GM19351 (cell line): ENCODE measurements around the gene BMP5.

ENCODE experiments used
- ATAC-seq: cut with Tn5 transposase; IDR thresholded peaks from one replicate; pipeline ENCODE4 v1.9.1; 2021; ENCODE audit warnings: mild to moderate bottlenecking, moderate library complexity; ENCODE audit not compliant: unreplicated experiment

The BMP5 gene

DNA sequence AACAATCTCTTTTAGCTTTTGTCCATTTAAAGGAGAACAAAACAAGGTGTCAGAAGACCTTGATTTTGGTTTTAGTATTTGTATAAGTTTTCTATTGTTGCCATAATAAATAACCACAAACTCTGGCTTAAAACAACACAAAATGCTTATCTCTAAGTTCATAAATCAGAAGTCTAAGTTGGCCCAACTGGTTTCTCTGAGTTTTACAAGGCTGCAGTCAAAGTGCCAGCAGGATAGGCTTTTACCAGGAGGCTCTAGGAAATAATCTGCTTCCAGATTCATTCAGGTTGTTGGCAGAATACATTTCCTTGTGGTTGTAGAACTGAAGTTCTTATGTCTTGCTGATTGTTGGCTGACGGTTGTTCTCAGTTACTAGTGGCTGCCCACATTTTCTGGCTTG, 149.2 kb downstream of the BMP5 start:
- no peak for ATAC-seq

DNA sequence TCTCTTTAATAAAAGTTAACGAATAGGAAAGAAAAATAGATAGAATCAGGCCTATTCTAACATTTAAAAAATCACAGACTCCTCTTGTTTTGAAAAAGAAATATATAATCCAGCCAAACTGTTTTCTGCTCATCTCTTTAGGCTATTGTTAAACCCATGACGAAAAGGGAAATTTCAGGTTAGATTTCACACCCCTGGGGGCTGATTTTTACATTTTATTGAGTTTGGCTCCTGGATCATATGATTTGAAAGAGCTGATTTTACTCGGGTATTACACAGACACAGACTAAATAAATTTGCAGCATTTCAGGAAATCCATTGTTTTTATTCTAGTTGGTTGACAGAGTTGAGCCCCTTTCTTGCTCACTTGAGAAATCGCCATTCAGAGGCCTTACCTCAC, 160.6 kb downstream of the BMP5 start:
- ATAC-seq: no peak

DNA sequence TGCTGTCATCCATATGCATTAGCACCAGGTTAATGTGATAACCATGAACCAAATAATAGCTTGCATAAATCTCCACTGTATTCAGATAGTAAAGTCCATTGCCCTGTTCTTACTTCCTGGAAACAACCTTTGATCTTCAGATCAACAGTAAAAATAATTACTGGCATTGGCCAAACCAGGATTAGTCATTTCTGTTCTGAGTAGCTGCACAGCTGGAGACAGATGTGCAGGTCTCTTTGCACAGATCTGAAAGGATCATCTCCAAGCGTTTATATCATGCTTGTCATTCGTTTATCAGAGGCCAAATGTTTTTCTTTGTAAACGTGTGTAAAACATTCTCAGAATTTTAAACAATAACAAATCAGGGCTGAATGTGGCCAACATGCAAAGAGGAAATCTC, 162.0 kb downstream of the BMP5 start:
- no peak for ATAC-seq

DNA sequence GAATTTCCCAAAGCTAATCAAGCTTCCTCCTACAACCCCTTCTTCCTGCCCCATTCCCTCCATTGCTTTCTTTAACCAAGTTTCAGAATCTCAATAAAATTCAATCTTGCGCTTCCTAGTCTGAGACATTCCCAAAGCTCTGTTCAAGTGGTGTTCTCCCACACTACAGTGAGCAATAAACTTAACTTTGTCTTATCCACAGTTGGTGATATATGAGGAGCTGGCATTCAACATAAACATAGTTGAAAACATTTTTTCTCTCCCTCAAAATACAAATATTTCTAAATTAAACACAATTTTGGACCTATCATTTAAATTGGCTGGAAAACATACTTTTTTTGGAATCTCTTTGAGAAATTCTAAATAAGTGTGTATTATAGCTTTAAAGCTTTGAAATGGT, 166.7 kb downstream of the BMP5 start:
- no peak for ATAC-seq

DNA sequence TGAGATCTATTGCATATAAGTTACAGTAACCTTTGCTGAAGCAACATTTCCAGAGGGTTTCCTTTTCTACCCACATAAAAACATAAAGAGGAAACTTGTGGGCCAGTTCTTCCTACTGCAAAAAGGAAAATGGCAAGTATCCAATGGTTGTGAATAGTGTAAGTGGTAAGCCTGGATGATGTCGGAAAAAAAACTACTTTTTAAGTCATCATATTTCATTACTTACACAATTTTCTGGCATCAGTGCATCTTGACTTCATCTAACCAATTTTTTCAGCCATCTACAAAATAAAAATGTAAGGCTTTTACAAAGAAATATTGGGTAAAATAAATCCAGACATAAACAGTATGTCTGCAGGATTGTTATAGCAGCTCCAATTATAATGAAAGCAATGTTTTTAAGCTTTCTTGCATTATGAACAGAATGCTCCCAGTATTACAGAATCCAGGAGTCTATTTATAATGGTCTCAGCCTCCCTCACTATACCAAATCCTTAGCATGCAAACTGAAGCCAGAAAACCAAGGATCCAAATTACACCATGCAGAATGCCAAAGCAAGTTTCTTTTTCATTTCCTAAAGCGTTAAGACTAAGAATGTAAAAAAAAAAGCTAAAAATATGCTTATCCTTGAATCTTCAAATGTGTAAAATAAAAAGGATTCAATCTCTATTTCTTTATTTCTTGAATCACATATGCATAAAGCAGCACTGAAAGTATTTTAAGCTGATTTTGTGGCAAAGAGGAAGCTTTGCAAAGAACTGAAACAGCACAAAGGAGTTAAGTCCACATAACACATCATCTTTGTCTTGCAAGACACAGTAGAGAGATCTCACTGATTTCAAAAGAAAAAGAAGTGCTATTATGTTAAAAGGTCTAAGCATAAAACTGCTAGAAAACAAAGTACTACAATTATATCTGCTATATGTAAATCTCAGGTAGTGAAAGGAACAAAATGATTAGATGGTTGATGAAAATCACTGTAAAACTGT, 169.6 kb downstream of the BMP5 start:
- ATAC-seq: no peak

DNA sequence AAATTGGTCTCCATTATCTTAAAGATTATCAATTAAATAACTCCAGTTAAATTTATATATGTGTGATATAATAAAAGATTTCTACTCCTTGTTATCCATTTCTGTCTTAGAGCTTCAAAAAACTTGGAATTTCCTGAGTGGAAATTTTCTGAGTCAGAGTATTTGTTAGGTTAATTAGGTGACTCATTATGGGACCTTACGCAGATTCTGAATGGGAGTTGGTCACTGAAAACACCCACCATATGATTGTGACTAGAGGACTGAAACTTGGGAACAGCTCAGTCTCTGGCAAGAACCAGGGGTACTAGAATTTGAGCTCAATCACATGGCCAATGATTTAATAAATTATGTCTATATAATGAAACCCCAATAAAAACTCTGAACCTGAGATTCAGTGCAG, 171.0 kb downstream of the BMP5 start:
- ATAC-seq: no peak
